Transverse colon (tissue), 3 donors: ENCODE results near the gene SLC27A2.

Experiments used
- EP300 ChIP-seq: sonication (generic); formaldehyde crosslinking; IDR thresholded peaks from one replicate; pipeline ENCODE4 v1.6.1; 2017; ENCODE audit warnings: antibody characterized with exemption, low read depth
- POLR2A ChIP-seq: fragments of 450-650 bp; IDR thresholded peaks from one replicate; pipeline ENCODE4 v1.6.1; 2016; ENCODE audit warnings: antibody characterized with exemption, mild to moderate bottlenecking, moderate library complexity
- TF ChIP-seq, protein P1 (sequence below), 5 experiments: fragments of 200-600 bp in 3 of 5; fragments of 450-650 bp in 2 of 5; sonication (generic) in 3 of 5; IDR thresholded peaks; 1 replicate in 2 of 5; 2 replicates in 3 of 5; pipeline ENCODE4 v1.5.1; 2016 to 2017; ENCODE audit warnings: antibody characterized with exemption in 5 of 5, inconsistent platforms in 3 of 5, mild to moderate bottlenecking in 2 of 5, moderate library complexity in 1 of 5

DNA sequence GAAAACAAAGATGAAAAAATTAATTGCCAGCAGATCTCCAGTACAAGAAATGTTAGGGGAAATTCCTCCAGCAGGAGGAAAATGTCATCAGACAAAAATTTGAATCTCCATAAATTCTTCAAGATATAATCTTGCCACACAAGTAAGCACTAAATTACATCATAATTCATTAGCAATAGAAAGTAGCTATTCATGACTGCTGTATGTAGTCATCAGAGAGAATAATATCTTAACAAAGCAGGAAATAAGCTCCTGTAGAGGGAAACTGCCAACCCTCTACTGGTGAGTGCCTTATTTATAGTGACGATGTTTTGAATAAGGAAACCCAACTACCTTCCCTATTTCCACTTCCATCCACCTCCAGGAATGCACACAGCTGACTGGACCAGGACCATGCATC, 15.8 kb upstream of the SLC27A2 start:
- TF ChIP-seq, protein P1, sequence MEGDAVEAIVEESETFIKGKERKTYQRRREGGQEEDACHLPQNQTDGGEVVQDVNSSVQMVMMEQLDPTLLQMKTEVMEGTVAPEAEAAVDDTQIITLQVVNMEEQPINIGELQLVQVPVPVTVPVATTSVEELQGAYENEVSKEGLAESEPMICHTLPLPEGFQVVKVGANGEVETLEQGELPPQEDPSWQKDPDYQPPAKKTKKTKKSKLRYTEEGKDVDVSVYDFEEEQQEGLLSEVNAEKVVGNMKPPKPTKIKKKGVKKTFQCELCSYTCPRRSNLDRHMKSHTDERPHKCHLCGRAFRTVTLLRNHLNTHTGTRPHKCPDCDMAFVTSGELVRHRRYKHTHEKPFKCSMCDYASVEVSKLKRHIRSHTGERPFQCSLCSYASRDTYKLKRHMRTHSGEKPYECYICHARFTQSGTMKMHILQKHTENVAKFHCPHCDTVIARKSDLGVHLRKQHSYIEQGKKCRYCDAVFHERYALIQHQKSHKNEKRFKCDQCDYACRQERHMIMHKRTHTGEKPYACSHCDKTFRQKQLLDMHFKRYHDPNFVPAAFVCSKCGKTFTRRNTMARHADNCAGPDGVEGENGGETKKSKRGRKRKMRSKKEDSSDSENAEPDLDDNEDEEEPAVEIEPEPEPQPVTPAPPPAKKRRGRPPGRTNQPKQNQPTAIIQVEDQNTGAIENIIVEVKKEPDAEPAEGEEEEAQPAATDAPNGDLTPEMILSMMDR (IDR thresholded peaks at IDR 0.05) = no peak
- no peak for TF ChIP-seq POLR2A
- TF ChIP-seq EP300 = no peak
